ENCODE measurements around the gene SLC24A3.

GRCh38 chr20:19594896-19595295 lies 382.5 kb downstream of the SLC24A3 start:
- TF ChIP-seq POLR2AphosphoS5 (IDR thresholded peaks at IDR 0.05; ENCODE audit: borderline replicate concordance, low read depth, low read length) (no peak), EZH2 (IDR thresholded peaks at IDR 0.05) (no peak), FOXP2 (optimal IDR thresholded peaks at IDR 0.05; ENCODE audit: control extremely low read depth, extremely low read length, insufficient read depth) (no peak)
